A673 (cell line): ENCODE results near the gene PACS1. TPM values are rescaled to one million over a fixed set of nuclear protein-coding genes. Genes with fewer than 3 reads are reported as not detected.

Experiments
- BruUV-seq: library from RNA; stranded (reverse); fragments of 400-500 nt; replicated peaks from 2 replicates; lab custom pipeline; 2021; lab: Mats Ljungman, UMichigan
- CTCF ChIA-PET: fragments of 300-600 bp; sonication (Branson Sonifier 250); formaldehyde crosslinking; loops from one replicate; lab custom pipeline; 2022; ENCODE audit warnings: antibody characterized with exemption; lab: Charles Lee
- POLR2A ChIA-PET: fragments of 300-600 bp; sonication (Branson Sonifier 250); formaldehyde crosslinking; loops from one replicate; lab custom pipeline; 2022; ENCODE audit warnings: antibody characterized with exemption; ENCODE audit not compliant: low non-redundant PET; lab: Charles Lee
- DNase-seq: peaks from one replicate; pipeline ENCODE4 v3.0.0-alpha.2; 2015; ENCODE audit warnings: low spot score
- H3K27ac ChIP-seq: fragments of 200-600 bp; sonication (generic); 2 replicates; pipeline ENCODE4 v1.5.1; 2016; ENCODE audit warnings: mixed run types, low read depth, mild to moderate bottlenecking, mixed read lengths, antibody characterized with exemption, low read length; ENCODE audit not compliant: poor library complexity, severe bottlenecking
- H3K27me3 ChIP-seq: fragments of 200-600 bp; sonication (generic); replicated peaks from 2 replicates; pipeline ENCODE4 v1.6.1; 2017; ENCODE audit warnings: mixed run types, low read depth, mild to moderate bottlenecking, mixed read lengths, antibody characterized with exemption, low read length; ENCODE audit not compliant: insufficient read depth, poor library complexity
- H3K36me3 ChIP-seq: fragments of 200-600 bp; sonication (generic); 2 replicates; pipeline ENCODE4 v1.6.1; 2016; ENCODE audit warnings: mixed run types, mild to moderate bottlenecking, mixed read lengths, antibody characterized with exemption, low read length; ENCODE audit not compliant: insufficient read depth, poor library complexity, severe bottlenecking
- H3K4me1 ChIP-seq: fragments of 200-600 bp; sonication (generic); 2 replicates; pipeline ENCODE4 v1.6.1; 2017; ENCODE audit warnings: mixed run types, mild to moderate bottlenecking, mixed read lengths, antibody characterized with exemption, low read length; ENCODE audit not compliant: insufficient read depth, poor library complexity, severe bottlenecking
- H3K4me3 ChIP-seq: fragments of 200-600 bp; sonication (generic); 2 replicates; pipeline ENCODE4 v1.5.1; 2016; ENCODE audit warnings: low read depth, mixed run types, mild to moderate bottlenecking, mixed read lengths, low read length; ENCODE audit not compliant: poor library complexity, severe bottlenecking
- H3K9me3 ChIP-seq: fragments of 200-600 bp; sonication (generic); 2 replicates; pipeline ENCODE4 v1.6.1; 2016; ENCODE audit warnings: mixed run types, low read depth, mild to moderate bottlenecking, mixed read lengths, antibody characterized with exemption, low read length; ENCODE audit not compliant: poor library complexity, severe bottlenecking
- EZH2 ChIP-seq: fragments of 200-600 bp; sonication (generic); IDR thresholded peaks from 2 replicates; pipeline ENCODE4 v1.6.1; 2017; ENCODE audit warnings: borderline replicate concordance, low read depth, mild to moderate bottlenecking, mixed read lengths, antibody characterized with exemption, low read length; ENCODE audit not compliant: poor library complexity, severe bottlenecking
- intact Hi-C: fragments of 100-400 bp; cut with micrococcal nuclease; formaldehyde crosslinking; loops from one replicate; pipeline ENCODE4 v1.10.0; 2022; ENCODE audit not compliant: unreplicated experiment
- total RNA-seq: library from RNA; stranded (reverse); gene quantifications from 2 replicates; pipeline ENCODE4 v1.2.3, GENCODE V29; 2021
- TF ChIP-seq, protein P1 (sequence below): fragments of 300-800, 200-600 bp; sonication (generic); conservative IDR thresholded peaks from 2 replicates; pipeline ENCODE4 v1.5.1; 2017; ENCODE audit warnings: low read depth, mild to moderate bottlenecking, antibody characterized with exemption, low read length, moderate library complexity, mixed read lengths

PACS1 gene
- total RNA-seq, 1 experiment from 2014 or later: 75.7 TPM

GRCh38 chr11:66216911-66217310 is 146.8 kb downstream of the PACS1 start:
- ChIA-PET POLR2A (no interaction called here), CTCF (no interaction called here)
- no peak for DNase-seq
- TF ChIP-seq EZH2: no peak
- Histone ChIP-seq H3K27ac (no peak overlapping the region), H3K36me3 (peaks cover 8% of the 10 kb centered on the region), H3K9me3 (no peaks in the 10 kb centered on the region), H3K4me1 (no peaks in the 10 kb centered on the region), H3K4me3 (no peak overlapping the region), H3K27me3 (no peaks in the 10 kb centered on the region)
- intact Hi-C loops: no loop called here
- no TSS peak for BruUV-seq

DNA sequence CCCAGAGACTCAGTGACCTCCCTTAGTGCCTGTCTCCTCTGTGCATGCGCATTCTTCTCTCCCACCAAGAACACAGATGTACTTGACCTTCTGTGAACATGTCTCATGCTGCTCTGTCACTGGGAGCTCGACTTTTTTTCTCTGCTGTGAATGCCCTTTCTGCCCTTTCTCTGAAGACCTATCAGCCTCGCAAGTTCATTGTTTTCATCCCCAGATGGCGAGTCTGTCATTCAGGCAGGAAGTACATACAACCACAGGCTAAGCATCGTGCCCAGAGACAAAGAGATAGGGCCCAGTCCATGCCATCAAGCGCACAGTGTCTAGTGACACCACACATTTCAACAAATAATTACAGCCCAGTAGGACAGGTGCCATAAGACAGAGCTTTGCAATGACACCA is 148.0 kb downstream of the PACS1 start:
- Histone ChIP-seq H3K4me3 (no peak overlapping the region), H3K4me1 (no peaks in the 10 kb centered on the region), H3K9me3 (no peaks in the 10 kb centered on the region), H3K27ac (no peak overlapping the region), H3K27me3 (no peaks in the 10 kb centered on the region), H3K36me3 (peaks cover 6% of the 10 kb centered on the region)
- BruUV-seq: no TSS peak
- intact Hi-C loops: no loop called here
- no peak for TF ChIP-seq EZH2
- TF ChIP-seq, protein P1, sequence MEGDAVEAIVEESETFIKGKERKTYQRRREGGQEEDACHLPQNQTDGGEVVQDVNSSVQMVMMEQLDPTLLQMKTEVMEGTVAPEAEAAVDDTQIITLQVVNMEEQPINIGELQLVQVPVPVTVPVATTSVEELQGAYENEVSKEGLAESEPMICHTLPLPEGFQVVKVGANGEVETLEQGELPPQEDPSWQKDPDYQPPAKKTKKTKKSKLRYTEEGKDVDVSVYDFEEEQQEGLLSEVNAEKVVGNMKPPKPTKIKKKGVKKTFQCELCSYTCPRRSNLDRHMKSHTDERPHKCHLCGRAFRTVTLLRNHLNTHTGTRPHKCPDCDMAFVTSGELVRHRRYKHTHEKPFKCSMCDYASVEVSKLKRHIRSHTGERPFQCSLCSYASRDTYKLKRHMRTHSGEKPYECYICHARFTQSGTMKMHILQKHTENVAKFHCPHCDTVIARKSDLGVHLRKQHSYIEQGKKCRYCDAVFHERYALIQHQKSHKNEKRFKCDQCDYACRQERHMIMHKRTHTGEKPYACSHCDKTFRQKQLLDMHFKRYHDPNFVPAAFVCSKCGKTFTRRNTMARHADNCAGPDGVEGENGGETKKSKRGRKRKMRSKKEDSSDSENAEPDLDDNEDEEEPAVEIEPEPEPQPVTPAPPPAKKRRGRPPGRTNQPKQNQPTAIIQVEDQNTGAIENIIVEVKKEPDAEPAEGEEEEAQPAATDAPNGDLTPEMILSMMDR: no peak
- ChIA-PET CTCF (no interaction called here), POLR2A (no interaction called here)
- no peak for DNase-seq

DNA sequence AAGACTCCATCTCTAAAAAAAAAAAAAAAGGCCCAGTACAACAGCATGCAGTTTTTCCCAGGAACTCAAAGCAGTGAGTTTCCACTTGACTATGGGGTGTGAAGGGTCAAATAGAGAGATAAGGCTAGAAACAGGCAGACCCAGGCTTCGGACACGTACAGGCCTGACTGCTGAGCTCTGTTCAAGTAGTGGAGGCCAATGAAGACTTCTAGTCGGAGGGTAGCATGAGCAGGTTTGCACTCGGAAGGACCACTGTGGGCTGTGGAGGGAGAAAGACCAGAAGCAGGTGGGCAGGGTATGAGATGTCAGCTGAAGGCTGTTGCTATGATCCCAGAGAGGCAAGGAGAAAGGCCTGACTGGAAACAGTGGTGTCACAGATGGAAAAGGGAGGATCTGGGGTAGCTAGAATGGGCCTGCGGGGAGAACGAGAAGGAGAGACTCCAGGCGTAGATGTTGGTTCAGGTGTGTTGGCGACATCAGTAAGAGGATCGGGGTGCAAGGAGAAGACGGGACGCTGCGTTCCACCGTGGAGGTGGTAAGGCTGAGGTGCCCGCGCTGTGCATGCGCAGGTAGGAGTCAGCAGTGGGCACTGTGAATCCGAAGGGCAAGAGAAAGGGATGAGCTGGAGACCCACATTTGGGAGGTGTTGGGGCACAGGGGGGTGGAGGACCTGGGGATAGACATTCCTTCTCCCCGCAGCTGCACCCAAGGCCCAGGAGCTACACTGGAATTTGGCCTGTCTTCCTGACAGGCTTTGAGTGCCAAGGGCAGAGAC is 149.0 kb downstream of the PACS1 start:
- POLR2A ChIA-PET: no interaction called here
- no TSS peak for BruUV-seq

More for the DNA sequence above, 149.0 kb downstream of the PACS1 start:
- no peak overlapping the region for H3K27ac ChIP-seq
- TF ChIP-seq, protein P1: no peak
- TF ChIP-seq EZH2: no peak
- no peaks in the 10 kb centered on the region for H3K9me3 ChIP-seq
- no peaks in the 10 kb centered on the region for H3K4me1 ChIP-seq
- CTCF ChIA-PET: interaction anchor here (0.6 kb wide), 1 partner anchor 16 kb away, joined by 3 read pairs; no protein-coding TSS in a partner anchor
- no peak overlapping the region for H3K4me3 ChIP-seq
- H3K27me3 ChIP-seq: no peaks in the 10 kb centered on the region
- intact Hi-C loops: no loop called here
- DNase-seq: no peak
- H3K36me3 ChIP-seq: peaks cover 3% of the 10 kb centered on the region
